ENCODE measurements around the gene KLF7.

KLF7 gene

GRCh38 chr2:207117668-207118067 lies 48.1 kb downstream of the KLF7 start:
- peaks cover 23% of the 10 kb centered on the region for H3K4me1 ChIP-seq (ENCODE audit: insufficient read depth, poor library complexity, severe bottlenecking)
- TF ChIP-seq CTCF (IDR thresholded peaks at IDR 0.05; ENCODE audit: poor library complexity, severe bottlenecking) = no peak
- H3K36me3 ChIP-seq (ENCODE audit: low read depth) = peaks cover 99% of the 10 kb centered on the region
- no peak overlapping the region for H3K27ac ChIP-seq (ENCODE audit: poor library complexity, severe bottlenecking)
- no peak for DNase-seq (ENCODE audit: low spot score)
- no peaks in the 10 kb centered on the region for H3K9me3 ChIP-seq (ENCODE audit: severe bottlenecking)
- H3K27me3 ChIP-seq (ENCODE audit: insufficient read depth, poor library complexity, severe bottlenecking) = no peaks in the 10 kb centered on the region
- ATAC-seq (ENCODE audit: low read depth) = no peak
- no peak overlapping the region for H3K4me3 ChIP-seq (ENCODE audit: severe bottlenecking)

- Histone ChIP-seq H3K4me1 (ENCODE audit: insufficient read depth, poor library complexity, severe bottlenecking) (peaks cover 8% of the 10 kb centered on the region), H3K27me3 (ENCODE audit: insufficient read depth, poor library complexity, severe bottlenecking) (no peaks in the 10 kb centered on the region), H3K36me3 (ENCODE audit: low read depth) (peaks cover 99% of the 10 kb centered on the region), H3K9me3 (ENCODE audit: severe bottlenecking) (no peaks in the 10 kb centered on the region), H3K27ac (ENCODE audit: poor library complexity, severe bottlenecking) (no peak overlapping the region), H3K4me3 (ENCODE audit: severe bottlenecking) (no peak overlapping the region)
- no peak for TF ChIP-seq CTCF (IDR thresholded peaks at IDR 0.05; ENCODE audit: poor library complexity, severe bottlenecking)
- no peak for ATAC-seq (ENCODE audit: low read depth)
- DNase-seq (ENCODE audit: low spot score) = no peak
Observed at GRCh38 chr2:207115715-207116364, 49.9 kb downstream of the KLF7 start.

GRCh38 chr2:207113414-207113813 lies 52.3 kb downstream of the KLF7 start:
- no peak for TF ChIP-seq CTCF (IDR thresholded peaks at IDR 0.05; ENCODE audit: poor library complexity, severe bottlenecking)
- ATAC-seq (ENCODE audit: low read depth) (peak; percentile 43; the same call in 2 of the 3 replicates), DNase-seq (ENCODE audit: low spot score) (no peak)
- peaks cover 99% of the 10 kb centered on the region for H3K36me3 ChIP-seq (ENCODE audit: low read depth)
- H3K4me3 ChIP-seq (ENCODE audit: severe bottlenecking) = no peak overlapping the region
- H3K9me3 ChIP-seq (ENCODE audit: severe bottlenecking) = no peaks in the 10 kb centered on the region
- H3K27me3 ChIP-seq (ENCODE audit: insufficient read depth, poor library complexity, severe bottlenecking) = no peaks in the 10 kb centered on the region
- H3K4me1 ChIP-seq (ENCODE audit: insufficient read depth, poor library complexity, severe bottlenecking) = no peaks in the 10 kb centered on the region
- H3K27ac ChIP-seq (ENCODE audit: poor library complexity, severe bottlenecking) = no peak overlapping the region

GRCh38 chr2:207112785-207113184 lies 53.0 kb downstream of the KLF7 start:
- DNase-seq (ENCODE audit: low spot score) = no peak
- Histone ChIP-seq H3K36me3 (ENCODE audit: low read depth) (peaks cover 99% of the 10 kb centered on the region), H3K4me1 (ENCODE audit: insufficient read depth, poor library complexity, severe bottlenecking) (no peaks in the 10 kb centered on the region), H3K27ac (ENCODE audit: poor library complexity, severe bottlenecking) (no peak overlapping the region), H3K27me3 (ENCODE audit: insufficient read depth, poor library complexity, severe bottlenecking) (no peaks in the 10 kb centered on the region), H3K4me3 (ENCODE audit: severe bottlenecking) (no peak overlapping the region), H3K9me3 (ENCODE audit: severe bottlenecking) (no peaks in the 10 kb centered on the region)
- no peak for ATAC-seq (ENCODE audit: low read depth)
- no peak for TF ChIP-seq CTCF (IDR thresholded peaks at IDR 0.05; ENCODE audit: poor library complexity, severe bottlenecking)

- TF ChIP-seq CTCF (IDR thresholded peaks at IDR 0.05; ENCODE audit: poor library complexity, severe bottlenecking) = no peak
- no peak for ATAC-seq (ENCODE audit: low read depth)
- no peak overlapping the region for H3K27ac ChIP-seq (ENCODE audit: poor library complexity, severe bottlenecking)
Observed at GRCh38 chr2:207112383-207112782, 53.4 kb downstream of the KLF7 start.

More at GRCh38 chr2:207112383-207112782, 53.4 kb downstream of the KLF7 start:
- H3K4me1 ChIP-seq (ENCODE audit: insufficient read depth, poor library complexity, severe bottlenecking) = no peaks in the 10 kb centered on the region
- no peaks in the 10 kb centered on the region for H3K27me3 ChIP-seq (ENCODE audit: insufficient read depth, poor library complexity, severe bottlenecking)
- H3K9me3 ChIP-seq (ENCODE audit: severe bottlenecking) = no peaks in the 10 kb centered on the region
- no peak for DNase-seq (ENCODE audit: low spot score)
- H3K4me3 ChIP-seq (ENCODE audit: severe bottlenecking) = no peak overlapping the region
- H3K36me3 ChIP-seq (ENCODE audit: low read depth) = peaks cover 99% of the 10 kb centered on the region
